Activated CD4-positive, CD25-positive, alpha-beta regulatory T cell treated with anti-CD3 and anti-CD28 coated beads, Interleukin-2, amount 50 U/mL, for 16 hours (primary cell): ENCODE results near the gene HBG2.
"Not testable (repeated sequence)": the region's sequence is repeated elsewhere in the genome, so short reads cannot be mapped to it uniquely, and the experiment has no call there.

Experiments
- DNase-seq: peaks from one replicate; pipeline ENCODE4 v3.0.0-alpha.2; 2020; ENCODE audit warnings: low read depth, low spot score

The HBG2 gene

DNA sequence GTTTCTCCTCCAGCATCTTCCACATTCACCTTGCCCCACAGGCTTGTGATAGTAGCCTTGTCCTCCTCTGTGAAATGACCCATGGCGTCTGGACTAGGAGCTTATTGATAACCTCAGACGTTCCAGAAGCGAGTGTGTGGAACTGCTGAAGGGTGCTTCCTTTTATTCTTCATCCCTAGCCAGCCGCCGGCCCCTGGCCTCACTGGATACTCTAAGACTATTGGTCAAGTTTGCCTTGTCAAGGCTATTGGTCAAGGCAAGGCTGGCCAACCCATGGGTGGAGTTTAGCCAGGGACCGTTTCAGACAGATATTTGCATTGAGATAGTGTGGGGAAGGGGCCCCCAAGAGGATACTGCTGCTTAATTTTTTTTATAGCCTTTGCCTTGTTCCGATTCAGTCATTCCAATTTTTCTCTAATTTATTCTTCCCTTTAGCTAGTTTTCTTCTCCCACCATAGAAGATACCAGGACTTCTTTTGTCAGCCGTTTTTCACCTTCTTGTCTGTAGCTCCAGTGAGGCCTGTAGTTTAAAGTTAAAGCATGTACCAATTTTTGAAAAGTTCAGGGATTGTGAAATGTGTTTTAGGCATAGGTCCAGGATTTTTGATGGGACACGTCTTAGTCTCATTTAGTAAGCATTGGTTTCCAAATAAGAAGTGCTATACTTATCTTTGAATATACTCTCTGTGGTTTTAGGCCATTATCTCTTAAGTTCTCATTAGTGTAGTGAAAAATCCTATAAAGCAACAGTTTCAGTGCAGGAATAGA, at the start of gene HBG2:
Gene HBG2, minus strand, starts transcription at position 136 of the 768 bp plus-strand sequence. Its CDS starts 53 bp downstream, at position 83.
- DNase-seq, result not testable (repeated sequence)

DNA sequence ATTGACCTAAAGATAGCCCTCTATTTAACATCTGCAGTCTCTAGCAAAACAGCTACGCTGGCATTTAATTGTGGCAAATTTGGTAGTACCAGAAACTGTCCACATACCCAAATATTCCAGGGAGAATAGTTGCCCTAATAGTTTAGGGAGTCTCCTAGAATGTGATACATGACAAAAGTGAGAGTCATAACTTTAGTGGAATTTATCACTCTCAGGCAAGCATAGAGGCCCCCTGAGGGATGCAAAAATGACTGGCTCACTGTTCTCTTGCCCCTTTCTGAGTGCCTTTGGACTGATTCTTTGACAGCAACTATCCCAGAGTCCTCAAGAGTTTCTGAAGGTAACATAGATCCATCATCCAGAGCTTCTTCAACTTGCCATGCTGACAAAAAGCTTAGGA, 49.5 kb upstream of the HBG2 start:
- DNase-seq, result no peak

DNA sequence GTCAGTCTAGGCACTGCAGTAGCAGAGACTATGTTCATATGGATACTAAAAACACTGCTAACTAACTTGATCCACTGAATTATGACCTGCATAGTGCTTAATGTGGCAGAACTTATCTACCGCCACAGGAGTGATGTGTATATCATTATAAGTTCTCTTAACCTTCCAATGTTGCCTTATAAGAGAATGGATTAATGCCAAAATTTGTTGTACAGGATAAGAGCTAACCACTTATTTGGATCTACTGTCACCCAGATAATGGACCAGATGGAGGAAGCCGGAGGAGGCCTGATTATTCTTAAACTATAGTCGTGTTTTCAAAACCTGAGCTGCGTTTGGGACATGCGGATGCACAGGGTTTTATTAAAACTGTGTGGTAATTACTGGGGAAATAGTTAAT, 49.0 kb upstream of the HBG2 start:
- DNase-seq, result no peak

DNA sequence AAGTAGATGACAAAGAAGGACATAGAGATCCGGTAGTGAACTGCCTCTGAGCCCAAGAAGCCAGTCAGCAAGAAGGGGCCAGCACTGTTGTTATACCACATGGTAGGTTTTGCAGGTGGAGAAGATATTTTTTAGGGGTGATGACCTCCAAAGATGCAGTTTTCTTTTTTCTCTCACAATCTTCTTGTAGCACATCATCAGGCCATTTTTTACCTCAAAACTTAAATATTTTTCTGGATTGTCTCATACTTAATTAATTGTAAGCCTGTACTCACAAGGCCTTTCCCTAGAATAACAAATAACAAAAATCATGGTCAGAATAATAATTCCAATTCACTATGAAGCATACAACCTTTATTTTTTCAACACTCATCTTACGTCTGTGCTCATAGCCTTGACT, 47.3 kb upstream of the HBG2 start, which contains the start of gene OR51B4:
Gene OR51B4, minus strand, starts transcription at position 101 of the 400 bp plus-strand sequence. Its CDS starts 0 bp downstream, at position 101.
- DNase-seq, result no peak

DNA sequence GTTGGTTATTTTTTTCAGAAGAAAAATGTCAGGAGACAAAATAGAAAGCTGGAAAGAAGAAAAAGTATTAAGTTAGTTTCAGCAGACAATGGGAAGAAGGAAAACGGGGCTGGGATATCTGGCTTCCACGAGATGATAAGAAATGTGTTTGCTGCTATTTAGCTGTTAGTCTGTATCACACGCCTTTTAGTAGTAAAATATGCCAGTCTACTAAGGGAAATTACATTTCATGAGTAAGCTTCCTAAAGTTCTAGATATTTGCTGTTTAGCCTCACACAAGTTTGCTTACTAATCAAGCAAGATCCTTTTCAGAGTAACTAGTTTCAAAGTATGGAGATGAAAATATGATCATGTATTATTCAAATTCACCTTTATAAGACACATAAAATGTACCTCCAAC, 45.7 kb upstream of the HBG2 start:
- no peak for DNase-seq

DNA sequence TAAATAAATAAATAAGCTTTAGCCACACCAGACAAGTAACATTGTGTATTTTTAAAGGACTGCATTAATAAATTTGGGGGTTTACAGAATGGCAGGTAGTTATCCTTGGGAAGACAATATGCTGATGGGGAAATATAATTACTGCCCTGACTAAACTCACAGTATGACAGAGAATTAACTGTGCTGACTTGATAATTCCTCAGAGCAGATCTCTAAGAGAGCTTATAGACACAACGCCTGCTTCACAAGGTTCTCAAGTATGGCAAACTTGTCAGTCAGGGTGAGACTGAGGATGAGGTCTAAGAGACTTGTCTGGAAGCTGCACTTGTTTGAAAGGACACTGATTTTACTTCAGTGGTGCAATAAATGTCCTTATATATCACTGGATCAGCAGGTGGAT, 43.9 kb upstream of the HBG2 start:
- DNase-seq, result no peak

DNA sequence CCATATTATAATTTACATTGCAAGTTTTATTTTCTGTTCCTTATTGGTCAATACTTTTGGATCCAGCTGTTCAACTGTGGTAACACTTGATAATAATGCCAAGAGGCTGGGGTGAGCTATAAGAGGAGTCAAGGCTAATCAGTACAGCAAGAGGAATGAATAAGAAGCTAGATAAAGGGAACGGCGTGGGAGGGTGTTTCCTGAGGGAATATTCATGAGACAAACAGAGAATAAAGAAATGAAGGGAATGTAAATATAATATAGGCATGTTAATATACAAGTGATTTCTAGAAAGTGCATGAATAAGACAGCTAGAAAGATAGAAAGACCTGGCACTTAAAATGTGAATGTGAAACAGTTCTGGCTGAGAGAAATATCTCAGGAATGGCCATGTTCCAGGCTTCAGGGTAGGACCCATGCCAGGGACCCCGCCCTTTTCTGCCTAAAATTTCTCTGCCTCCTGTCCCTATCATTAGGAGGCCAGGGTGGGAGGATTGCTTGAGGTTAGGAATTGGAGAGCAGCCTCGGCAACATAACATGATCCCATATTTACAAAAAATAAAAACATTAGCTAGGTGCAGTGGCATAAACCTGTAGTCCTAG, 43.2 kb upstream of the HBG2 start:
- no peak for DNase-seq

DNA sequence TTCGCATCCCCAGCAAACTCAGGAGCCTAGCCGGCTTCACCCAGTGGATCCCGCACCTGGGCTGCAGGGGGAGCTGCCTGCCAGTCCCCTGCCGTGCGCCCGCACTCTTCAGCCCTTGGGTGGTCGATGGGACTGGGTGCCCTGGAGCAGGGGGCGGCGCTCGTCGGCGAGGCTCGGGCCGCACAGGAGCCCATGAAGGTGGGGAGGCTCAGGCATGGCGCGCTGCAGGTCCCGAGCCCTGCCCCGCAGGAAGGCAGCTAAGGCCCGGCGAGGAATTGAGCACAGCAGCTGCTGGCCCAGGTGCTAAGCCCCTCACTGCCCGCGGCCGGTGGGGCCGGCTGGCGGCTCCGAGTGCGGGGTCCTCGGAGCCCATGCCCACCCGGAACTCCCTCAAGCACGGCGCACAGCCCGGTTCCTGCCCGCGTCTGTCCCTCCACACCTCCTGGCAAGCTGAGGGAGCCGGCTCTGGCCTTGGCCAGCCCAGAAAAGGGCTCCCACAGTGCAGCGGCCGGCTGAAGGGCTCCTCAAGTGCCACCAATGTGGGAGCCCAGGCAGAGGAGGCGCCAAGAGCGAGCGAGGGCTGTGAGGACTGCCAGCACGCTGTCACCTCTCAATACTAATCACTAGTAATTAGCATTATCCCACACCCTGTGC, 39.9 kb upstream of the HBG2 start:
- DNase-seq, result not testable (repeated sequence)

DNA sequence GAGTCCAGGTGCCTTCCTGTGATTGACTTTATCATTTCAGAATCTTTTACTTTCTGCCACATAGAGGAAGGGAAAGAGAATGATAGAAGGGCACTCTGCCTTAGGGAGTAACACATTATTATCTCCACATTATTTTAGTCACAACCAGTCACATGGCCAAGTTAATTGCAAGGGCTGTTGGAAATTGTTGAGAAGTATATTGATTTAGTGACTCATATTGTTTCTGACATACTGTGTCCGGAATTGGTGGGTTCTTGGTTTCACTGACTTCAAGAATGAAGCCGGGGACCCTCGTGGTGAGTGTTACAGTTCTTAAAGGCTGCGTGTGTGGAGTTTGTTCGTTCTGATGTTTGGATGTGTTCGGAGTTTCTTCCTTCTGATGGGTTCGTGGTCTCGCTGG, 38.4 kb upstream of the HBG2 start:
- no peak for DNase-seq

DNA sequence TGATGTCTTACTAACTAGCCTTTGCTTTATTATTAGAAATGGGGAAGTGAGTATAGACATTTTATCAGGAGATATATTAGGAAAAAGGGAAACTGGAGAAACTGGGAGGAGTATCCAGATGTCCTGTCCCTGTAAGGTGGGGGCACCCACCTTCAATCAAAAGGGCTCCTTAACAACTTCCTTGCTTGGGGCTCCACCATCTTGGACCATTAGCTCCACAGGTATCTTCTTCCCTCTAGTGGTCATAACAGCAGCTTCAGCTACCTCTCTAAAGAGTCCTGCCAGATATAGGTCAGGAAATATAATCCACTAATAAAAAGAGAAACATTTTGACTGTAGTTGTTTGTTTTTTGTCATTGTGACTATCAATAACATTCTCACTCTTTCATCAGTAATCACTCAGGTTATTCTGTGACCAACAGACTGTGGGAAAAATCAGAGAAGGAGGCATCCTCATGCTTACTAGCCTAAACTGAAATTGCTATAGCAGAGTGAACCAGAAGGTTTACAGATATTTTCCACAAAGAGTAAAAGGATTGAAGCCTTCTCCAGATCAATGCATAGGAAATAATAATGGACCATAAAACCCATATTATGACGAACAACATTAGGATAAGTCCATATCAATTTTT, 36.7 kb upstream of the HBG2 start:
- DNase-seq, result no peak

DNA sequence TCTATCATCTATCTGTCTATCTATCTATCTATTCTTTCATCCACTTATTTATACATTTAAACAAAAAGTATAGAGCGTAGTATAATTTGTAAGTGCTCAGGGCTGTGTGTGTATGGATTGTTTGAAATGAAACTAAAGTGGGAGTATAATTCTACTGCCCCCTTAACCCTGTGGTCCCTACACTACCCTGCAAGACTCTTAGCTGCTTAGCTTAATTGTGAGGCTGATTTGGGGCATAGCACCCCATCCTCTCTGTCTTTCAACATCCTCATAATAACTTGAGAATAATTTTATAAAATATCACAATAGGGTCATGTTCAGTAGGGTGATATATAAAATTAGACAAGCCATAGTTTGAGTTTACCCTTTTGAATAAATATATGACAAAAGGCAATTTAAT, 35.5 kb upstream of the HBG2 start:
- no peak for DNase-seq

DNA sequence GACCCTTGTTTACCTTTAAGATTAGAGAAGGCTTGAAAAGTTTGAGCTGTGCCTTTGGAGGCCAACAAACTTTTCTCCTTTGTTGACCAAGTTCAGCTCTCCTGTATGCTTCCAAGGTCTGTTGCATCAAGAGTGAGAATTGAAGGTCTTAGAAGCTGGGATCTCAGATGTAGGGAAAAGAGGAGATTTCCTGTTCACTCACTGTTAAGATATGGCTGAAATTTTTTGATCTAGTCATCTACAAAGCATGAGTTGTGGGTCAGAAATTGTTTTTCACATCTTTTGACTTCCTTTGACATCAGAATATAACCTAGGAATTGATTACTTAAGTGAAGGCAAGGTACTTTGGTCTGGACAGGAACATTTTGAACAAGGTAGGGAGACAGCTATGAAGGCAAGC, 35.1 kb upstream of the HBG2 start:
- DNase-seq, result no peak

DNA sequence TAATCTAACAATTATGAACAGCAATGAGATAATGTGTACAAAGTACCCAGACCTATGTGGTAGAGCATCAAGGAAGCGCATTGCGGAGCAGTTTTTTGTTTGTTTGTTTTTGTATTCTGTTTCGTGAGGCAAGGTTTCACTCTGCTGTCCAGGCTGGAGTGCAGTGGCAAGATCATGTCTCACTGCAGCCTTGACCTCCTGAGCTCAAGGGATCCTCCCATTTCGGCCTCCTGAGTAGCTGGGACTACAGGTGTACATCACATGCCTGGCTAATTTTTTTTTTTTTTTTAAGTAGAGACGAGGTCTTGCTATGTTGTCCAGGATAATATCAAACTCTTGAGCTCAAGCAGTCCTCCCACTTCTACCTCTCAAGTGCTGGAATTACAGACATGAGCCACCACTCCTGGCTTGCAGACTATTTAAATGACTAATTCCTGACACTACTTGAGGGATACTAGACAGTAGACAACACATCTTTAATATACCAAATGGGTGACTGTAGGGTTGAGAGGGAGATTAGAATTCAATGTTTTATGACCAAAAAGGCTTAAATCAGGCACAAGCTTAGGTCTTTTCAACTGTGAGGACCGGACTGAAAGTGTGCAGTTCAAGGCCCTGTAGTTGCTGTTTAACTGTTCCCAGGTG, 34.4 kb upstream of the HBG2 start:
- no peak for DNase-seq

DNA sequence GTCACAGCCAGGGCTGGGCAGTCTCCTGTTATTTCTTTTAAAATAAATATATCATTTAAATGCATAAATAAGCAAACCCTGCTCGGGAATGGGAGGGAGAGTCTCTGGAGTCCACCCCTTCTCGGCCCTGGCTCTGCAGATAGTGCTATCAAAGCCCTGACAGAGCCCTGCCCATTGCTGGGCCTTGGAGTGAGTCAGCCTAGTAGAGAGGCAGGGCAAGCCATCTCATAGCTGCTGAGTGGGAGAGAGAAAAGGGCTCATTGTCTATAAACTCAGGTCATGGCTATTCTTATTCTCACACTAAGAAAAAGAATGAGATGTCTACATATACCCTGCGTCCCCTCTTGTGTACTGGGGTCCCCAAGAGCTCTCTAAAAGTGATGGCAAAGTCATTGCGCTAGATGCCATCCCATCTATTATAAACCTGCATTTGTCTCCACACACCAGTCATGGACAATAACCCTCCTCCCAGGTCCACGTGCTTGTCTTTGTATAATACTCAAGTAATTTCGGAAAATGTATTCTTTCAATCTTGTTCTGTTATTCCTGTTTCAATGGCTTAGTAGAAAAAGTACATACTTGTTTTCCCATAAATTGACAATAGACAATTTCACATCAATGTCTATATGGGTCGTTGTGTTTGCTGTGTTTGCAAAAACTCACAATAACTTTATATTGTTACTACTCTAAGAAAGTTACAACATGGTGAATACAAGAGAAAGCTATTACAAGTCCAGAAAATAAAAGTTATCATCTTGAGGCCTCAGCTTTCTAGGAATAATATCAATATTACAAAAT, 33.7 kb upstream of the HBG2 start:
- no peak for DNase-seq

DNA sequence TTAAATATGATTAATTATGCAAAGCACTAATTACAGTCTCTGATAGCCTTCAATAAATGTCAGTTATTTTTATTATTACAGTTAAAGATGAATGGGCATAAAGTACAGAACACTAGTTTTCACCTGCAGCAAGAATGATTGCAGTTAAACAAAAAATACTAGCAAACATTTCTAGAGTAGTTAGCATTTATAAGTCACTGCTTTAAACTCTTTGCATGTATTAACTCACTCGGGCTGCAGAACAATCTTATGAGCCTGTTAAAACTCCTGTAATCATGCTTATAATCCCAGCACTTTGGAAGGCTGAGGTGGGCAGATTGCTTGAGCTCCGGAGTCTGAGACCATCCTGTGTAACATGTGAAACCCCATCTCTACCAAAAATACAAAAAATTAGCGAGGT, 32.3 kb upstream of the HBG2 start:
- no peak for DNase-seq

DNA sequence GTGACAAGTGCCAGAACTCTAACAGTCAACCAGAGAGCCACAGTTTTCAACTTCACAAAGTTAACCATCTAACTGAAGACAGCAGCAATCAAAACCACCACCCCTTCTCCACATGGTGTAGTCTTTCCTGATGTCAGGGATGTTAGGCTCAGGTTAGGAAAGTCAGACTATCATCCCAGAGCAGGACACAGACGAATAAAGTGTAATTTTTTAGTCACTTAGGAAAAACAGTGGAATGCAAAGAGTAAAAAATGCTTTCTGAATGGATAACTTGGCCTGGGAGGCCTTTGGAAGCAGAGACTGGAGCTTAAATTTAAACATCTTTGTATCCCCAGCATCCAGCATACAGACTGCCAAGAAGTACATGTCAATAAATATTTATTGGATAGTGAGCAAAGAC, 31.8 kb upstream of the HBG2 start:
- no peak for DNase-seq

DNA sequence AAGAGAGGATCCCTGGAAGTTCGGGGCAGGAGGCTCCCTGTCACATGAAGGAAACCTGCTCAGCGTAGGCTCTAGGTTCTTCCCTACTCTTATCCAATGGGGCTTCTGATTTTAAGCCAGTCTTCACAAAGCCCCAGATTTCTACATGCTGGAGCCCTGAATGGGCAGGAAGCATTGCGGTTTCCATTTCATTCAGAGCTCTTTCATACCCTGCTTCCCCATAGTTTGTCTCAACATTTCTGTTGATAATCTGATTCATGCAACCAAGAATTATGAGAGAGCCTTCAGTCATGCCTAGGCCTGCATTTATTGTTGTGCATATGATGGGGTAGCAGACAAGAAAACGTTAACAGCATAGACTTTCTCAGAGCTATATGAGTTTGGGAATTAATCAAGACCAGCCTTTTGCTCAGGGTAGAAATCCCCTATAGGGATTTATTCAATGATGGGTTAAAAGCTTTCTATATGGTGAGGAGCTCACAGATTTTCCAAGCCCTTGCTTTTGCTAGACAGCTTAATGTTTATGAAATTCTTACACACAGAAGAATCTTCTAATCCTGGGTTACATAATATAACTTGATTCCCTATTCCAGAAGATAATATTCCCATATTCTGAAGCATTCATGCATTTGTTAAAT, 31.2 kb upstream of the HBG2 start:
- DNase-seq, result no peak

DNA sequence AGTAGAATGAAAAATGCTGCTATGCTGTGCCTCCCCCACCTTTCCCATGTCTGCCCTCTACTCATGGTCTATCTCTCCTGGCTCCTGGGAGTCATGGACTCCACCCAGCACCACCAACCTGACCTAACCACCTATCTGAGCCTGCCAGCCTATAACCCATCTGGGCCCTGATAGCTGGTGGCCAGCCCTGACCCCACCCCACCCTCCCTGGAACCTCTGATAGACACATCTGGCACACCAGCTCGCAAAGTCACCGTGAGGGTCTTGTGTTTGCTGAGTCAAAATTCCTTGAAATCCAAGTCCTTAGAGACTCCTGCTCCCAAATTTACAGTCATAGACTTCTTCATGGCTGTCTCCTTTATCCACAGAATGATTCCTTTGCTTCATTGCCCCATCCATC, 30.1 kb upstream of the HBG2 start:
- no peak for DNase-seq

DNA sequence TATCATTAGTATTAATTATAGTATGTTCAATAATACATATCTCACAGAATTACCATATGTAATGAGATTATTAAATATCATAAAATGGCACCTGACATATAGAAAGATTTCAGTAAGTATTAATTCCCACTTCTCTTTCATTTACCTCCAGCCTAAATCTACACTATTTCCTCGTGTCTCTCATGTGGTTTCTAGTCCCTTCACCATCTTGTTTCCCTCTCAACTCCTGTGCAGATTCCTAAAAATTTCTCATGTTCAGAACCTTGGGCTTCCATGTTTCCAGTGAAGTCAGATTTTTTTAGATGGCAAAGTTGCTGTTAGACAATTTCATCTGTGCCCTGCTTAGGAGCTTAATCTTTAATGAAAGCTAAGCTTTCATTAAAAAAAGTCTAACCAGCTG, 29.3 kb upstream of the HBG2 start:
- DNase-seq, result no peak

DNA sequence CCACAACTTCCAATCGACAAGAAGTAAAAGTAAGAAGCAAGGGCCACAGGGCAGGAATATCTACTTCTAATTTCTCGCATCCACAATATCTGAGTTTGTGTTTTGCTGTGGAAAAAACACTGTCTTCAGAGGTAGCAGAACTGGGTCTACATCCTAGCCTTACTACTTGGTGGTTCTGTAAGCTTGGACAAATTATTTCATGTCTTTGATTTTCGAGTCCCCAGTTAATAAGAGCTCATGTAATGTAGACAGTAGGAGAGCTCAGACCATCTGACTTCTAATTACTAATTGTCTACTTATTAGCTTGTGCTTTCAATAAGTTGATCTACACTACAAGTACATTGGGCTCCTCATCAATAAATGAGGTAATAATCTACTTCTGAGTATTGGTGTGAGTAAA, 28.5 kb upstream of the HBG2 start:
- no peak for DNase-seq

DNA sequence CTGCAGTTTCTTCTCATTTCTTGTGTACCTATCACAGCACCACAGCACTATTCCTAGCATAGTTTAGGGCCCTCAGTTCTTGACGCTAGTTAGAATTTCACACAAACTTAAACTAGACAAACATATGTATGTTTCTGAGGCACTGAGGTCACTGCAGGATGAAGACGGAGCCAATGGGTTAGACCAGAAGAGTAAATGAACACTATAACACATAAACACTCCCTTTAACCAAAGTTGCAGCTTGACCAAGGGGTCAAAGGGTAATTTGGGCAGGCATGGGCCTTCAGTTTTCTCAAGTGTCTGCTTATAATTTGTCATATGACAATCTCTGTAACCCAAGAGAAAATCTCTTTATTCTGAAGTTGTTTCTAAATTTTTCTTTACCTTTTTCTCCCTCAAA, 28.0 kb upstream of the HBG2 start:
- DNase-seq, result no peak
